Peyer's patch (tissue), 4 donors: ENCODE results near the gene PLEKHN1. TPM values are rescaled to one million over a fixed set of nuclear protein-coding genes. Genes with fewer than 3 reads are reported as not detected.
A peak's percentile ranks its signal among the peaks of the same experiment; 100 is the strongest.

Source experiments
- DNase-seq, 3 donors: peaks; one replicate each; pipeline ENCODE4 v3.0.0-alpha.2; 2017 to 2019
- H3K27ac ChIP-seq, 4 donors: fragments of 200-600 bp; sonication (generic); one replicate each; pipeline ENCODE4 v1.5.1; 2016 to 2019
- H3K27me3 ChIP-seq, 2 donors: fragments of 200-600 bp; sonication (generic); one replicate each; pipeline ENCODE4 v1.5.1; 2019
- H3K36me3 ChIP-seq, 3 donors: fragments of 200-600 bp; sonication (generic); one replicate each; pipeline ENCODE4 v1.5.1; 2016 to 2019
- H3K4me1 ChIP-seq, 4 donors: fragments of 200-600 bp; sonication (generic); one replicate each; pipeline ENCODE4 v1.5.1; 2016 to 2019
- H3K4me3 ChIP-seq, 4 donors: fragments of 200-600 bp; sonication (generic); 1 replicate in 3 of 4; 2 replicates in 1 of 4; pipeline ENCODE4 v1.5.1; 2016 to 2019; ENCODE audit warnings: mild to moderate bottlenecking in 1 of 4
- H3K9me3 ChIP-seq, 4 donors: fragments of 200-600 bp; sonication (generic); one replicate each; pipeline ENCODE4 v1.5.1; 2016 to 2019; ENCODE audit warnings: mild to moderate bottlenecking in 1 of 4
- CTCF ChIP-seq, 6 experiments: fragments of 450-650 bp in 4 of 6; fragments of 200-600 bp in 2 of 6; sonication (generic) in 1 of 6; IDR thresholded peaks; one replicate each; pipeline ENCODE4 v1.5.1; 2017 to 2019; ENCODE audit warnings: antibody characterized with exemption in 6 of 6, mild to moderate bottlenecking in 3 of 6, moderate library complexity in 1 of 6
- POLR2A ChIP-seq, 2 donors: fragments of 450-650 bp; IDR thresholded peaks; one replicate each; pipeline ENCODE4 v1.5.1; 2017; ENCODE audit warnings: antibody characterized with exemption in 2 of 2, mild to moderate bottlenecking in 2 of 2, moderate library complexity in 2 of 2
- total RNA-seq, 4 donors: library from RNA; depleted of rRNA; stranded (reverse); fragments of >200 nt; gene quantifications; one replicate each; pipeline ENCODE4 v1.1.0, GENCODE V29; 2016

PLEKHN1 gene
- total RNA-seq, 4 donors from 2014 or later, result 0.40 to 0.83 (median 0.47) TPM; not detected in 1

- no peak for TF ChIP-seq POLR2A (IDR thresholded peaks at IDR 0.05)
- peak in 1 of 6 experiments; percentile 8 for TF ChIP-seq CTCF (IDR thresholded peaks at IDR 0.05)
- H3K27ac ChIP-seq, result peak within 1 kb of the TSS in 2 of 4 donors; percentile 35 to 72
- H3K27me3 ChIP-seq, result no peaks in the 10 kb centered on the region
- H3K4me1 ChIP-seq, result peaks cover 5 to 36% (median 24%) of the 10 kb centered on the region in 4 donors
- peak; percentile 75 to 89 (median 82) for DNase-seq
- H3K4me3 ChIP-seq, result peak within 1 kb of the TSS; percentile 88 to 100 (median 92)
- H3K36me3 ChIP-seq, result peaks cover 0 to 24% (median 0%) of the 10 kb centered on the region in 3 donors
- no peaks in the 10 kb centered on the region for H3K9me3 ChIP-seq
Observed at GRCh38 chr1:960363-961131, 5.7 kb upstream of the PLEKHN1 start, which contains the start of gene KLHL17. TSS of gene KLHL17 (plus strand) at chr1:960584. CDS start at chr1:960694, 110 bp downstream.

- Histone ChIP-seq H3K36me3 (peaks cover 0 to 18% (median 0%) of the 10 kb centered on the region in 3 donors), H3K9me3 (no peaks in the 10 kb centered on the region), H3K27me3 (no peaks in the 10 kb centered on the region), H3K4me3 (peak overlapping the region; percentile 88 to 100 (median 92)), H3K4me1 (peaks cover 5 to 43% (median 27%) of the 10 kb centered on the region in 4 donors), H3K27ac (peak overlapping the region in 2 of 4 donors; percentile 35 to 72)
- no peak for DNase-seq
- TF ChIP-seq POLR2A (IDR thresholded peaks at IDR 0.05) (no peak), CTCF (IDR thresholded peaks at IDR 0.05) (no peak)
Observed at GRCh38 chr1:961132-961669, 5.1 kb upstream of the PLEKHN1 start.

- Histone ChIP-seq H3K4me3 (no peak overlapping the region), H3K27me3 (no peaks in the 10 kb centered on the region), H3K4me1 (peaks cover 5 to 48% (median 33%) of the 10 kb centered on the region in 4 donors), H3K9me3 (no peaks in the 10 kb centered on the region), H3K36me3 (peaks cover 0 to 10% (median 0%) of the 10 kb centered on the region in 3 donors), H3K27ac (no peak overlapping the region)
- TF ChIP-seq POLR2A (IDR thresholded peaks at IDR 0.05) (no peak), CTCF (IDR thresholded peaks at IDR 0.05) (no peak)
- DNase-seq, result no peak
Observed at GRCh38 chr1:962381-963300, 3.6 kb upstream of the PLEKHN1 start.

GRCh38 chr1:963301-963651 lies 3.0 kb upstream of the PLEKHN1 start:
- H3K27ac ChIP-seq, result no peak overlapping the region
- no peak for TF ChIP-seq POLR2A (IDR thresholded peaks at IDR 0.05)
- TF ChIP-seq CTCF (IDR thresholded peaks at IDR 0.05), result no peak
- no peak for DNase-seq
- peaks cover 5 to 44% (median 27%) of the 10 kb centered on the region in 4 donors for H3K4me1 ChIP-seq
- no peaks in the 10 kb centered on the region for H3K27me3 ChIP-seq
- H3K9me3 ChIP-seq, result no peaks in the 10 kb centered on the region
- peaks cover 0 to 10% (median 0%) of the 10 kb centered on the region in 3 donors for H3K36me3 ChIP-seq
- no peak overlapping the region for H3K4me3 ChIP-seq

GRCh38 chr1:963746-964525 lies 2.3 kb upstream of the PLEKHN1 start:
- H3K27me3 ChIP-seq, result no peaks in the 10 kb centered on the region
- H3K27ac ChIP-seq, result no peak overlapping the region
- H3K36me3 ChIP-seq, result peaks cover 0 to 10% (median 0%) of the 10 kb centered on the region in 3 donors
- H3K4me3 ChIP-seq, result no peak overlapping the region
- no peaks in the 10 kb centered on the region for H3K9me3 ChIP-seq
- TF ChIP-seq POLR2A (IDR thresholded peaks at IDR 0.05) (no peak), CTCF (IDR thresholded peaks at IDR 0.05) (no peak)
- no peak for DNase-seq
- peaks cover 5 to 38% (median 24%) of the 10 kb centered on the region in 4 donors for H3K4me1 ChIP-seq
